Posterior vena cava (tissue), 2 donors: Measurements from ENCODE around the gene ETV6. TPM values are rescaled to one million over a fixed set of nuclear protein-coding genes. Genes with fewer than 3 reads are reported as not detected.
A peak's percentile ranks its signal among the peaks of the same experiment; 100 is the strongest.

Experiments used
- DNase-seq: peaks from one replicate; pipeline ENCODE4 v3.0.0-alpha.2; 2020; ENCODE audit warnings: low spot score
- intact Hi-C, 2 donors: fragments of 100-400 bp; cut with DNase I; formaldehyde crosslinking; loops; one replicate each; pipeline versions ENCODE4 v1.14.1 to v1.14.2; 2022 to 2023
- total RNA-seq, 2 donors: library from RNA; stranded (reverse); fragmentation: NEBNext Ultra II Directional; extraction: Animal tissue kit (Norgen Biotek cat#: 25700); gene quantifications; one replicate each; pipeline ENCODE4 v1.2.1, GENCODE V29; 2021
- donor health status: DM: yes; HTN: yes; CAD: no.
- donor health status: DM: yes; HTN: yes; CAD: no.

Gene ETV6
- total RNA-seq, 2 donors from 2014 or later = 60.3 to 65.7 TPM

DNA sequence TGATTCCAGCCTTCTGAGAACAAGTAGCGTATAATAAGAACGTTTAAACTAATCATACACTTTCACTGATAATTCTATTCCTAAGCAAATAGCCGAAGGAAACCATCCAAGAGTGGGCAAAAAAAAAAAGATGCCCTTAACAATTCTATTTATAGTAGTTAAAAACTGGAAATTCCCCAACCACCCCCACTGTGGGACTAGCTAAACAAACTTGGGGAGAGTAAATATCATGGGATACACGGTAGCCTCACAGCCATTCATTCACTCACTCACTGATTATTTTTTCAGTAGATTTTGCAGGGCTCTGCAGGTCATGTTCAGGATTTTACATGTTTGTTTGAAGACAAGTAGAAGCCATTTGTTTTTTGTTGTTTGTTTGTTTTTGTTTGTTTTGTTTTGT is 197.0 kb downstream of the ETV6 start:
- DNase-seq = no peak
- intact Hi-C loops = no loop called here

DNA sequence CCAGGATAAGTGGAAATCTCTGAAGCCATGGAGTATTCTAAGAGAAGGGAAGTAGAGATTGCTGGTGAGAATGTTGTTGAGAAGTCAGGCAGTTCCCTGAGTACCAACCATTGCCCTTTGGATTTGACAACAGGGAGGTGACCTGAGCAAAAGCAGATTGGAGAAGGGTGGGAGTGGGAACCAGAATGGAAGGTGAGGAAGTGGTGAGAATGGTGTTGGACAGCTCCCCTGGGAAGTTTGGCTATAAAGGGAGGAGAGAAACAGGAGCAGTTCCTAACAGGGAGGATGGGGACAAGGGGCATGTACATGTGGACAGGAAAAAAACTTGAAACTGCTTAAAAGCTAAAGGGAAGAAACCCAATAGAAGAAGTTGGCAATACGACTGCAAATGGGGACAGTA is 198.1 kb downstream of the ETV6 start:
- intact Hi-C loops = no loop called here

DNA sequence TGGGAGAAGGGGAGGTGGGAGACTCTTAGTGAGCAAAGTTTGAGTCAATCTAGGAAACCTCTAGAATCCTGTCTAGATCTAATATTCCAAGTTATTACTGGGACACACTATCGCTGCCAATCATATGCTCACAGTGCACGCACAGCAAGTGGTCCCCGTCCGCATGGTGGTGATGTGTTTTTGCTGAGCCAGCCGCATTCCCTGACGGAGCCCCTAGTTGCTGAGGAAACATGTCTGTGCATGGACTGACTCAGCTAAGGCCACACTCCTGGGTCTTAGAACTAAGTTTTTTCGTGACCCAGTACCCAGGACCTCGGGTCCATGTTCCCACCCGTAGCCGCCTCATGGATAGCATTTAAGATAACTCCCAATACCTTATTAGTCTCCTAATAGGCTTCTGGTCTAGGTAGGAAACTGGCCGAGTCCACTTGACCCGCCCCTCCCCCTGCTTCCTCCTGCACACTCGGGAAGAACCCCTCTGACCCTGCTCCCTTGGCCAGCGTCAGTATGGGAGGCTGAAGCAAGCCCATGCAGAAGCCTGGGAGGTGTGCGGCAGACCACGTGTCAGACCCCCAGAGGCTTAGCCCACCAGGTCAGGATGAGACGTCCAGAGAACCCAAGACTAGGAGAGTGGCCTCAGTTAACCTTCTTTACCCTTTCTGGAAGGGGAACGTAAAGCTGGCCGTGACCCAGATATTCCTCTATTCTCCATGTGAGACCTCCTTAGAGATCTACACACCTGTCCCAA is 200.5 kb downstream of the ETV6 start:
- no peak for DNase-seq
- intact Hi-C loops = no loop called here

More for the DNA sequence above, 198.1 kb downstream of the ETV6 start:
- DNase-seq = no peak

GRCh38 chr12:11853126-11853525 is 203.7 kb downstream of the ETV6 start:
- DNase-seq = no peak
- intact Hi-C loops = no loop called here

DNA sequence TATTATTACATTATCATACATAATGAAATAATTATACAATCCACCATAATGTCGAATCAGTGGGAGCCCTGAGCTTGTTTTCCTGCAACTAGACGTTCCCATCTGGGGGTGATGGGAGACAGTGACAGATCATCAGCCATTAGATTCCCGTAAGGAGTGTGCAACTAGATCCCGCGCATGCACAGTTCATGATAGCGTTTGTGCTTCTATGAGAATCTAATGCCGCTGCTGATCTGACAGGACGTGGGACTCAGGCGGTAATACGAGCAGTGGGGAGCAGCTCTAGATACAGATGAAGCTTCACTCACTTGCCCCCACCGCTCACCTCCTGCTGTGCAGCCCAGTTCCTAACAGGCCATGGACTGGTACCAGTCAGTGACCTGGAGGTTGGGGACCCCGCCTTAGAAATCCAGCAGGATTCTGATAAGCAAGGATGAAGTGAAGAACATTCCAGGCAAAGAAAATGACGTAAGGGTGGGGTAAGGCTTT is 204.6 kb downstream of the ETV6 start:
- intact Hi-C loops = no loop called here
- DNase-seq = no peak

DNA sequence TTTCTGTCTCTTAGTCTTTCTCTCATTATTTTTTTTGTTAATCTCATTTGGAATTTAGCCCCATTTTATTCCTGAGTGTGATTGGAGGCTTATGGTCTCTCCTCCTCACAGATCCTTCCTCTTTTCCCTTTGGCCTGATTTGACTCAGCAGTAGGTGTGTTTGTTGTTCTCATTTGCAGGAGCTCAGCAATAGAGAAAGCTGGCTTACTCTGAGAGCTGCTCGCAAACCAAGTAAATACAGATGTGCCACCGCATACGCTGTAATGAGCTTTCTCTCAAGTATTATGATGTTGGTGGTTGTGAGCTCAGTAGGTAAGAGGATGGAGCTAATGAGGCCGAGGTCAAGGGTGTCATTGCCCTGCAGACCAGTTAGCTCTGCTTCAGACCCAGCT is 206.5 kb downstream of the ETV6 start:
- DNase-seq = no peak
- intact Hi-C loops = no loop called here

GRCh38 chr12:11856971-11857370 is 207.5 kb downstream of the ETV6 start:
- no peak for DNase-seq
- intact Hi-C loops = no loop called here

DNA sequence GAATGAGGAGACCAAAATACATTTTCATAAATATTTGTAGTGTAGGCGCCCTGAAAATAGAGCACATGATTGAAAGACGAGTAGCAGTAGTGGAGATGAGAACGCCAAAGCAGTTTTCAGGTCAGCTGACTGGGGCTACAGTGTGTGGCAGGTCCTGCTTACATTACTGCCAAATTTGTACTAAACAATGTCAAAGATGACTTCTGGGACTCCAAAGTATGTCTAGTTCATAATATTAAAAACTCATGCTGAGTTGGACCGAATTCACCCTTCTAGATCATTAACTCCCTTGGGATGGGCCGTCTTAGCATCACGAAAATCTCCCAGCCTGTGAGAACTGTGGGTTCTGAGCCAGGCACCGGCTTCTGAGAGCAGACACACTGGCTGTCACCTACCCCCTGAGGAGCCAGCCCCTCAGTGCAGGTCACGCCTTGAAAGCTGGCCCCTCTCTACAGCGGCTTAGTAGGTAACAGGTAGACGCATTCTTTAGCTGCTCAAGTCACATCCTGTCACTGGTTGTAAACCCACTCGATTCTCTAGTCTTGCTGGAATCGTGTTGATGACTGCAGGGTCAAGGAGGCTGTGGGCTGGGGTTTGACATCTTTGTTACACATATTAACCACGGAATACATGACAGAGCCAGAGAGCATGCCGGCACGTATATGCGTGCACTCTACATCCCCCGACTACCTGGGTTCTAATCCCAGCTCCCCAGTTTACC is 210.4 kb downstream of the ETV6 start:
- intact Hi-C loops = loop anchor here in 1 of 2 donors (1.0 kb wide), 1 partner anchor 30 kb away; no protein-coding TSS in a partner anchor
- DNase-seq = no peak

DNA sequence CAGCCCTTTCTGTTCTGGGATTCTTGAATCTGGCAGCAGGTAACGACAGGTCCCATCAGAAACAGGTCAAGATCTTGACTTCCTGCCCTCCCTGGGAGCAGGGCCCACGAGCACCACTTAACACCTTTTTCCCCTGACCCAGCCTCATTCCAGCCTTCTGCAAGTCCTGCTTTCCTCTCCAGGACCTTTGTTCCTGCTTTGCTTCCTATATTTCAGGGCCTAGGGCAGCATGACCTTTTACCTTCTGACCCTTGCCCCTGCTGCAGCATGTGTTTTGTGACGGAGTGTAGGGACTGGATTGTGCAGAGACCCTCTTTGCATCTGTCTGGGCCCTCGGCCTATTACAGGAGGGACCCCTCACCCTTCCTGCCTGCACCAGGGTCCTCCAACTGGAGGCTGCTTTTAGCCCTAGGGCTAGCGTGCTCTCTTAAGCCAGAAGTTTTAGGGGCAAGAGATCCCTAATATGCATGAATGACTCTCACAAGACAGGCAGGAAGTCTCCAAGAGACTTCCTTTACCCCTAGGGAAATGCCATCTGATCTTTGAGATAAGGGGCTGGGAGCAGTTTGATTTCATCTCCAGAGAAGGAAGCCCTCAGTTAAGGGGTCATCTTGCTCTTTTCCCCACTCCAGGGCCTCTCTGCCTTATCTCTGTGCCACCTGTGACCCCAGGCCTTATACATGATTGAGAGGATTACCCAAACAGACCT is 211.8 kb downstream of the ETV6 start:
- no peak for DNase-seq
- intact Hi-C loops = no loop called here

DNA sequence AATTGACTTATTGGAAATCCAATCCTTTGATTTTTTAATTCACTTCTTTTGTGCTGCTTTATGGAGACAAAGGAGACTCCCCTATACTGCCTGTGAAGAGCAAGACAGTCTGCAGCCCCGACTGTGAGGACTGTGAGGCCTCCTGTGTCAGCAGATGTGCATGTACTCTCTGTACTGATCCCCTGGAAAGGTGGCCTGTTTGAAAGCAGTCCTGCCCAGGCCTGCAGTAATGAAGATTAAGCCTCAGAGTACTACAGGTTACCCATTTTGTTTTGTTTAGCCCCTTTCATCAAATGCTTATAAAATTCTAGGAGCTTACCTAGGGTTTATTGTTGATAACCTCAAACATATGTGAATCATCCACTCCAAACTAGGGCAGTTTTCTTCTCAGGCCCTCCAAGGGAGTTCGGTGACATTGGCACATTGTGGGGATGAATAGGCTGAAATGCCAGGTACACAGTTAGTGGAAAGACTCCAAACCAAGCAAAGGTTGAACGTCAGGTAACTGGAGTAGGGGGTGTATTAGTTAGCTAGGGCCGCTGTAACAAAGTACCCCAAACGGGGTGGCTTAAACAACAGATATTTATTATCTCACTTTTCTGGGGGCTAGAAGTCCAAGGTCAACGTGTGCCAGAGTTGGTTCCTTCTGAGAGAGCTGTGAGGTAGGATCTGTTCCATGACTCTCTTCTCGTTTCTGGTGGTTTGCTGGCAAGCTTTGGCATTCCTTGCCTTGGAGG is 212.6 kb downstream of the ETV6 start:
- intact Hi-C loops = no loop called here
- DNase-seq = no peak

- no peak for DNase-seq
- intact Hi-C loops = no loop called here
Observed at GRCh38 chr12:11862798-11863197, 213.3 kb downstream of the ETV6 start.

GRCh38 chr12:11863478-11863906 is 214.0 kb downstream of the ETV6 start:
- intact Hi-C loops = no loop called here

GRCh38 chr12:11863988-11864387 is 214.5 kb downstream of the ETV6 start:
- no peak for DNase-seq
- intact Hi-C loops = no loop called here

More at GRCh38 chr12:11863478-11863906, 214.0 kb downstream of the ETV6 start:
- DNase-seq = peak; percentile 84

- no peak for DNase-seq
- intact Hi-C loops = no loop called here
Observed at GRCh38 chr12:11865824-11866223, 216.3 kb downstream of the ETV6 start.

DNA sequence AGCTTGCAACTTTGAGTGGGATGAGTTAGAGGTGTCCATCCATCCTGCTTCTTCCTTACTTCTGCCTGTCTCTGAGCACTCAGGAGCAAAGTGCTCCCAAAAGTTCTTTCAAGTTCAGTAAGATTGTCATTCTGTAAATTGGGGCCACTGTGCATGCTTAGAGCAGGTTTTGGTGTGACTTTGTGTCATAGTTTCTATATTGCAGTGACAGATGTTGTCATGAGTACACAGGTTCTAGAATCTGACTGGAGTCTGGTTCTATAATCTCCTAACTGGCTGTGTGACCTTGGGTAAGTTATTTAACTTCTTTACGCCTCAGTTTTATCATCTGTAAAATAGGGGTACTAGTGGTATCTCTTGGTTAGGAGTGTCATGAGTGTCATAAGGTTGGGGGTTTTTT is 218.6 kb downstream of the ETV6 start:
- no peak for DNase-seq
- intact Hi-C loops = no loop called here

- no peak for DNase-seq
- intact Hi-C loops = no loop called here
Observed at GRCh38 chr12:11869406-11869805, 219.9 kb downstream of the ETV6 start.

DNA sequence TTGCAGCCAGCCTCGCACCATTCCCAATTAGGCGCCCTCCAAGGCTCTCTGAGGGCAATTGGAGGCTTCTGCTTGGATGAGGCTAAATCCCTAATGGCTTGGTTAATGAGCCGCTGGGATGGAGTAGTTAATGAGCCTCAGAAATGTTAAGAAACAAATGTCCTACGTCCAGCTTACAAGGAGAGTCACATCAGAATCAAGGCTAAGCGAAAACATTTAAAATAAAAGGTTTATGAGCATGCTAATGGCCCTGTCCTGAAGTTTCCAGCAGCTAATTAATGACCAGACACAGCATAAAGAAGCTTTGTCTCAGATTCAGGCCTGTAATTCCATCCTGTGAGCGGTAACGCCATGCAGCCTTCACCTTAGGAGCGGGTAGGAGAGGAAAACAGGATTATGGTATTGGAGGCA is 220.6 kb downstream of the ETV6 start:
- intact Hi-C loops = no loop called here
- no peak for DNase-seq

DNA sequence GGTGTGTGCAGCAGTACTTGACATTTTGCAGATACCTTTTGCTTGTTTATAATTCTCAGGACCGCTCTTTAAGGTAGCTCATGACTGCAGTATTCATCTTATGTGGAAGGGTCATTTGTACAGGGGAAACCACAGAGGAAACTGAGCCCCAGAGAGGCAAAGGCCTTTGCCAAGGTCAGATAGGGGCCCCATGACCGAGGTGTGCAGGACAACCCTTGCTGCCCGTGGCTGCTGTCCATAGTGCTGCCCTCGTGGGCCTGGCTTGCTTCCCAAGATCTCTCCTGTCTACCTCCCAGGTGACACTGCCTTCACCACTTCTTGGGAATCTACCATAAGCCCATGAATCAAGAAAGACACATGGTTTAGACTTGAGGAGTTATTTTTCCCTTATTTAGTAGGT is 222.6 kb downstream of the ETV6 start:
- intact Hi-C loops = no loop called here
- no peak for DNase-seq

DNA sequence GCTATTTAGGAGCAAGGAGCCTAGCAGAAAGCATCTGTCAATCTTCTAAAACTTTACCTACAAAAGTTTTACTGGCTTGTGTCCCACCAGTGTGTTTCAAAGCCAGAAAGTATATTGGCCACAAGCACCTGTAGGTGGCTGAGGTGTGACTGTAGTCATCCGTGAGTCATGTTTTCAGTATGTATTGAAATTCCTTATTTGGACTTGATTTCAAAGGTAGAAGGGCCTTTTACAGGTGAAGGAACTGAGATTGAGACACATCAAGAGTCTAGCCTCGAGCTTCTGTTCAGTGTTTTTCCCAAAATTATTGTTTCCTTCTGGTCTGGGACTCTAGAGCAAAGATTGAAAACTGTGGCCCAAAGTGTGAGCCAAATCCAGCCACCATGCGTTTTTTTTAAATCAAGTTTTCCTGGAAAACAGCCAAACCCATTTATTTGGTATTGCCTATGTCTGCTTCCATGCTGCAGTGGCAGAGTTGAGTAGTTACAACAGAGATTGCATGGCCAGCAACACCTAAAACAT is 226.0 kb downstream of the ETV6 start:
- intact Hi-C loops = no loop called here
- no peak for DNase-seq
